HEK293T (cell line): ENCODE data around the gene RNF130.

Experiments
- CTCF ChIA-PET: fragments of 350-600 bp; formaldehyde crosslinking; extraction: SDS; loops from one replicate; lab custom pipeline; 2021; ENCODE audit warnings: antibody characterized with exemption, inconsistent platforms; lab: Yijun Ruan, JAX
- POLR2A ChIA-PET: fragments of 350-600 bp; formaldehyde crosslinking; extraction: SDS; loops from one replicate; lab custom pipeline; 2020; ENCODE audit warnings: antibody characterized with exemption, inconsistent platforms; lab: Yijun Ruan, JAX
- DNase-seq: peaks from one replicate; pipeline ENCODE4 v3.0.0; 2012; ENCODE audit warnings: mixed read lengths; ENCODE audit errors: extremely low spot score
- ARNT ChIP-seq: fragments of 450-650 bp; IDR thresholded peaks from 2 replicates; pipeline ENCODE4 v1.6.1; 2017; ENCODE audit warnings: mild to moderate bottlenecking
- BHLHE40 ChIP-seq: fragments of 450-650 bp; IDR thresholded peaks from 2 replicates; pipeline ENCODE4 v1.6.1; 2016; ENCODE audit warnings: mild to moderate bottlenecking, moderate library complexity, borderline replicate concordance
- CTBP1 ChIP-seq: fragments of 450-650 bp; IDR thresholded peaks from 2 replicates; pipeline ENCODE4 v1.6.1; 2016; ENCODE audit warnings: borderline replicate concordance
- ELF4 ChIP-seq: fragments of 450-650 bp; IDR thresholded peaks from 2 replicates; pipeline ENCODE4 v1.6.1; 2017; ENCODE audit warnings: antibody characterized with exemption
- FOXA1 ChIP-seq: fragments of 450-650 bp; IDR thresholded peaks from 2 replicates; pipeline ENCODE4 v1.6.1; 2016; ENCODE audit warnings: mild to moderate bottlenecking
- FOXK2 ChIP-seq: fragments of 450-650 bp; IDR thresholded peaks from 2 replicates; pipeline ENCODE4 v1.6.1; 2016; ENCODE audit warnings: mild to moderate bottlenecking
- FOXM1 ChIP-seq: fragments of 450-650 bp; IDR thresholded peaks from 2 replicates; pipeline ENCODE4 v1.6.1; 2017; ENCODE audit warnings: mild to moderate bottlenecking, borderline replicate concordance
- HDGF ChIP-seq: fragments of 450-650 bp; IDR thresholded peaks from 2 replicates; pipeline ENCODE4 v1.6.1; 2017; ENCODE audit warnings: antibody characterized with exemption, borderline replicate concordance
- L3MBTL2 ChIP-seq: fragments of 450-650 bp; conservative IDR thresholded peaks from 2 replicates; pipeline ENCODE4 v1.6.1; 2016; ENCODE audit warnings: mild to moderate bottlenecking
- LEF1 ChIP-seq: fragments of 450-650 bp; IDR thresholded peaks from 2 replicates; pipeline ENCODE4 v1.6.1; 2017; ENCODE audit warnings: mild to moderate bottlenecking, borderline replicate concordance
- NFRKB ChIP-seq: fragments of 450-650 bp; IDR thresholded peaks from 2 replicates; pipeline ENCODE4 v1.6.1; 2016; ENCODE audit warnings: mild to moderate bottlenecking, moderate library complexity
- PKNOX1 ChIP-seq: fragments of 450-650 bp; IDR thresholded peaks from 2 replicates; pipeline ENCODE4 v1.6.1; 2016
- SP1 ChIP-seq: fragments of 450-650 bp; IDR thresholded peaks from 2 replicates; pipeline ENCODE4 v1.6.1; 2017
- SUZ12 ChIP-seq: fragments of 450-650 bp; IDR thresholded peaks from 2 replicates; pipeline ENCODE4 v1.6.1; 2016; ENCODE audit warnings: mild to moderate bottlenecking
- TARDBP ChIP-seq: fragments of 450-650 bp; IDR thresholded peaks from 2 replicates; pipeline ENCODE4 v1.6.1; 2016
- ZNF384 ChIP-seq: fragments of 450-650 bp; IDR thresholded peaks from 2 replicates; pipeline ENCODE4 v1.6.1; 2016

The RNF130 gene

GRCh38 chr5:180054226-180054625 is 17.3 kb downstream of the RNF130 start:
- ChIA-PET CTCF (no interaction called here), POLR2A (no interaction called here)
- no peak for DNase-seq
- TF ChIP-seq ARNT (no peak), FOXM1 (no peak), PKNOX1 (no peak), HDGF (no peak), FOXK2 (no peak), BHLHE40 (no peak), CTBP1 (no peak), NFRKB (no peak), SP1 (no peak), FOXA1 (no peak), ELF4 (no peak), LEF1 (no peak), ZNF384 (no peak), TARDBP (no peak), L3MBTL2 (no peak)

- DNase-seq = no peak
- TF ChIP-seq ARNT (no peak), NFRKB (no peak), TARDBP (no peak), L3MBTL2 (no peak), HDGF (no peak), BHLHE40 (no peak), LEF1 (no peak), PKNOX1 (peak; percentile 51), FOXA1 (no peak)
- CTCF ChIA-PET = interaction anchor here (0.5 to 0.8 kb wide), 2 partner anchors 318 to 349 kb away, joined by 3 to 4 read pairs; no protein-coding TSS in a partner anchor
- POLR2A ChIA-PET = no interaction called here
These were observed 18.4 kb downstream of the RNF130 start for GRCh38 chr5:180053061-180053602.

GRCh38 chr5:180052211-180052818 is 19.2 kb downstream of the RNF130 start:
- ChIA-PET CTCF (interaction anchor here (0.5 kb wide), 1 partner anchor 319 kb away, joined by 3 read pairs; no protein-coding TSS in a partner anchor), POLR2A (no interaction called here)
- TF ChIP-seq ELF4 (no peak), TARDBP (no peak), LEF1 (no peak), NFRKB (no peak), FOXM1 (no peak), BHLHE40 (no peak), FOXK2 (no peak), ARNT (no peak), L3MBTL2 (no peak), FOXA1 (no peak), HDGF (no peak), PKNOX1 (no peak), SP1 (no peak), SUZ12 (no peak), ZNF384 (no peak), CTBP1 (no peak)
- DNase-seq = no peak

GRCh38 chr5:180050121-180050940 is 21.2 kb downstream of the RNF130 start:
- TF ChIP-seq PKNOX1 = peak; percentile 57
- TF ChIP-seq TARDBP = no peak
- DNase-seq = no peak
- POLR2A ChIA-PET = no interaction called here
- CTCF ChIA-PET = interaction anchor here (0.6 to 0.9 kb wide), 2 partner anchors 14 to 298 kb away, joined by 3 to 4 read pairs; no protein-coding TSS in a partner anchor

- TF ChIP-seq ELF4 = no peak
- TF ChIP-seq ARNT = no peak
- TF ChIP-seq BHLHE40 = no peak
- no peak for TF ChIP-seq L3MBTL2
- no peak for DNase-seq
- ChIA-PET POLR2A (interaction anchor here (0.9 to 1.0 kb wide), 2 partner anchors 18 to 21 kb away, joined by 3 read pairs; no protein-coding TSS in a partner anchor), CTCF (interaction anchor here (0.6 kb wide), 1 partner anchor 1490 kb away, joined by 4 read pairs; no protein-coding TSS in a partner anchor)
These were observed 22.4 kb downstream of the RNF130 start for GRCh38 chr5:180049185-180049548.
